ENCODE measurements around the gene LARGE1.

LARGE1 gene

GRCh38 chr22:33515795-33516194 lies 404.5 kb downstream of the LARGE1 start:
- DNase-seq, result no peak

DNA sequence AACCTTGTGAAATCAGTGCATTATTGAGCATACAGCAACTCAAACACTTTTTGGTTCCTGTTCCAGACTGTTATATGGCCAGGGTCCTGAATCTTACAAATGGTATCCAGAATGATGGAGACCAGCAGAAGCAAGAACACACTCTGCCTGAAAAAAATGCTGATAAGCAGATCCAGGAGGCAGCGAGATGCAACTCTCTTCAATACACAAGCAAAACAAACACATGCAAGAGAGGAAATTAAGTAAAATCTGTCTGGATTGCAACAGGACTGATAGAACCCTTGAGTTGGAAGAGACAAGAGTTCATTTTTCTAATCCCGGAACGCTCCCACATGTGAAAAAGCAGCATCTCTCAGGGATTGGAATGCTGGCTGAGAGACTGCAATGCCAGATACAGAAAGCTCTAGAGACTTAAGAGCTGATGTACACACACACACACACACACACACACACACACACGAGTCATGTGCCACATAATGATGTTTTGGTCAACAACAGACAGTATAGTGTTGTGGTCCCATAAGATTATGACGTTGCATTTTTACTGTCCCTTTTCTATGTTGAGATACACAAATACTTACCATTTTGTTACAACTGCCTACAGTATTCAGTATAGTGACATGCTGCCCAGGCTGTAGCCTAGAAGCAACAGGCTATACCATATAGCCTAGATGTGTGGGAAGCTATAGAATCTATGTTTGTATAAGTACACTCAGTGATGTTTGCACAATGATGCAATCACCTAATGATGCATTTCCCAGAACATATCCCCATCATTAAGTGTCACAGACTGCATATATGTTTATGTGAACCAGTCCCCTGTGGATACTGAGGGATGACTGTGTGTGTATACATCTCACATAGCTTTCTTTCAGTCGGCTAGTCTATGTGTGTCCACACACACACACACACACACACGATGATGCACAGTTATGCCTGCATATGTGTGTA lies 406.6 kb downstream of the LARGE1 start:
- DNase-seq, result no peak

DNA sequence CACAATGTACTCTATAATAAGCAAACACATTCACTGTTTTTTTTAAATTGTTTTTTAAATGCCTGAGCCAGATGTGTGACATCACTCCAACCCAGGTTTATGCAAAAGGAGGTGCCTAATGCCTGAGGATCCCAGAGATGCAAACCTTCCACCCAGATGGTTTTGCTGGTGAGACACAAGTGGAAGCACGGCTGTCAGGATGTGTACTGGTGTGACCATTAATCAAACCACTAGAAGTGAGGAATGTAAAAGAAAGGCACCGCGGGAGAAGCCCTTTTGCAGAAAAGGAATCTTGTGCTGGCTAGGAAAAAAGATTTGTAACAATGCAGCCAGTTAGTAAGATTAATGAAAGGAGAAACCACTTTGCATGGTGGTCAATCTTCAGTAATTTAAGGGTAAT lies 407.4 kb downstream of the LARGE1 start:
- no peak for DNase-seq

GRCh38 chr22:33510429-33510904 lies 409.8 kb downstream of the LARGE1 start:
- DNase-seq, result no peak

- no peak for DNase-seq
Measured at GRCh38 chr22:33504941-33505625, 415.2 kb downstream of the LARGE1 start.

DNA sequence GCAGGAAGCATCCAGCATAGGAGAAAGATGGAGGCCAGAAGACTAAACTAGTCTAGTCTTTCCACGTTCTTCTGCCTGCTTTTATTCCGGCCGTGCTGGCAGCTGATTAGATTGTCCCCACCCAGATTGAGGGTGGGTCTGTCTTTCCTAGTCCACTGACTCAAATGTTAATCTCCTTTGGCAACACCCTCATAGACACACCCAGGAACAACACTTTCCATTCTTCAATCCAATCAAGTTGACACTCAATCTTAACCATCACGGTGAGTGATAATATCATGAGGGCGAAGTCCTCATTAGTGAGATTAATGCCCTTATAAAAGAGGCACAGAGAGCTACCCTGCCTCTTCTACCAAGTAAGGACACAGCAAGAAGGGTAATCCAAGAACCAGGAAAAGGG lies 424.2 kb downstream of the LARGE1 start:
- no peak for DNase-seq

DNA sequence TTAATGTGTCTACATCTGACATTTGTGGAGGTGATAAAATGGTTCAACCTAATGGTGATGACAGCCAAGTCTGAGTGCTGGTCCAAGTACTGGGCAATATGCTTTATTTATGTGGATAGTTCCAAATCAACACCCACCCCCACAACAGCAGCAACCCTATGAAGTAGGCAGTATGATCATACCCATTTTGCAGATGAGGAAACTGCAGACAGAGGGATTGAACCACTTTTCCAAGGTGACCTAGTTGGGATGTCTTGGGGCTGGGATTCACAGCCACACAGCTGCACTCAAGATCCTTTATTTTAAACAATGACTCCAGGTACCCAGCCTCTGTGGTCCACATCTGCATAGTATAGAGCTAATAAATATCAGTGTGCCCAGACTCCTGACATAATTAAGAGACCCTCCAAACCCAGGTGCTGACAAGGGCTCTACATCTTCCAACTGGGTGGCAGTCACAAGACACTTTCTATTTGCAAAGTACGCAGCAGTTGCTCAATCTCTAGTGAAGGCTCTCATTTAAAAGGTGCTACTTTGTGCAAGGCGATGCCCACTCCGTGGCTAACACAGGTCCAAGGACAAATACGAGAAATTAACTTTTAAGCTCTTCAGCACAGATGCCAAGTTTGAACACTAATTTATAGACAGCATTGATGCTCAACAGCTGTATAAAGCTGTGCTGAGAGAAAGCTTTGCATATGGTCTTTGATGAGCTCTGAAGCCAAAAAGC lies 426.6 kb downstream of the LARGE1 start:
- no peak for DNase-seq

DNA sequence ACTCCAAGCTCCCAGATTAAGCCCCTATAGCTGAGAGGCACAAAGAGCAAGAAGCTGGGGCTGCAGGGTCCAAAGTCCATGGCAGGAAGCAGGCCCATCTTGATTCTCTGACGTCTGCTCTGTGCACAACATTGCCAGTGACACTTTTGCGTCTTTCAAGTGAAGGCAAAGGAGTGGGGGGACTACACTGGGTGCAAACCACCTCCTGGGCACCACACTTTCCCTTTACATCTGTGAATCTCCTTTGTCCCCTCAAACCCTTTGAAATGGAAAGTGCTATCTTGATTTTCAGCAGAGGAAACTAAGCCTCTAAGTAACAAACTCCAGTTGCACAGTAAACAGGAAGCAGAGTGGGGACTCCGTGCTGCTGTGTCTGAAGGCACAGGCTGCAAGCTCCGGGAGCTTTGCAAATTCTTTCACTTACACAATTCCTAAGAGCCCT lies 428.0 kb downstream of the LARGE1 start:
- DNase-seq, result no peak

- no peak for DNase-seq
Measured at GRCh38 chr22:33487041-33487716, 433.1 kb downstream of the LARGE1 start.

GRCh38 chr22:33481550-33481949 lies 438.7 kb downstream of the LARGE1 start:
- DNase-seq, result no peak

- DNase-seq, result no peak
Measured at GRCh38 chr22:33477120-33478111, 442.9 kb downstream of the LARGE1 start.

DNA sequence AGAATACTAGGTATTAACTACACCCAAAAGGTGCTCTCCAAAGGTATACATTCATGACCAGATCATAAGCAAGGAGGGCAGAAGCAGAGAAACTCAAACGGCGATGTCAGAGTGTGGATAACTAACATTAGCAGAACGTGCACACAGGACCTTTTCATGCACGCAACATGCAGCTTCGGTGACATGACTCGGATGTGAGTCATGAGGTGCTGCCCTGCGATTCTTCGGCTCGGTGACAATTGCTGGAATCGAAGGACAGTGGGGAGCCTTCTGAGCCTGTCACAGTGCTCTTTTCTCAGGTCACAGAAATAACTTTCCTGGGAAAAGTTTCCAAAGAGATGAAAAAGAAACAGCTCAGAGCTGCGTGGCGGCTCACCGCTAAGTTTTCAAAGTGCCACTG lies 443.6 kb downstream of the LARGE1 start:
- no peak for DNase-seq

GRCh38 chr22:33476206-33476605 lies 444.1 kb downstream of the LARGE1 start:
- DNase-seq, result no peak

DNA sequence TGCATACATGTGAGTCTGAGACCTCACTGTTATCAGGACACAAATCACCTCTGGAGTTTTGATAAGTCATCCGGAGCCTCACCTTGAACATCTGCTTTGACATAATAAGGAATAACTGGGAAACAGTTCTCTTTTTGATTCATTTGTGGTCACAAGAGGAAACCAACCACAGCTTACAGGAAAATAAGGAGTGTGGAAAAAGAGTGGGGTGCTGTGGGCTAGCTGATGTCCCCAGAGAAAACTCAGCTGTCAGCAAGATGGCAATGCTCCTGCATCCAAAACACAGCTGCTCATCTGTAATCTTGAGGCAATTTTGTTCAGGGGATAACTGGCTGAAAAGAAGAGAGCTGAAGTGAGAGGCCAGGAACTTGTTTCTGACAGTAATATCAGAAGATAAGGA lies 445.7 kb downstream of the LARGE1 start:
- no peak for DNase-seq

DNA sequence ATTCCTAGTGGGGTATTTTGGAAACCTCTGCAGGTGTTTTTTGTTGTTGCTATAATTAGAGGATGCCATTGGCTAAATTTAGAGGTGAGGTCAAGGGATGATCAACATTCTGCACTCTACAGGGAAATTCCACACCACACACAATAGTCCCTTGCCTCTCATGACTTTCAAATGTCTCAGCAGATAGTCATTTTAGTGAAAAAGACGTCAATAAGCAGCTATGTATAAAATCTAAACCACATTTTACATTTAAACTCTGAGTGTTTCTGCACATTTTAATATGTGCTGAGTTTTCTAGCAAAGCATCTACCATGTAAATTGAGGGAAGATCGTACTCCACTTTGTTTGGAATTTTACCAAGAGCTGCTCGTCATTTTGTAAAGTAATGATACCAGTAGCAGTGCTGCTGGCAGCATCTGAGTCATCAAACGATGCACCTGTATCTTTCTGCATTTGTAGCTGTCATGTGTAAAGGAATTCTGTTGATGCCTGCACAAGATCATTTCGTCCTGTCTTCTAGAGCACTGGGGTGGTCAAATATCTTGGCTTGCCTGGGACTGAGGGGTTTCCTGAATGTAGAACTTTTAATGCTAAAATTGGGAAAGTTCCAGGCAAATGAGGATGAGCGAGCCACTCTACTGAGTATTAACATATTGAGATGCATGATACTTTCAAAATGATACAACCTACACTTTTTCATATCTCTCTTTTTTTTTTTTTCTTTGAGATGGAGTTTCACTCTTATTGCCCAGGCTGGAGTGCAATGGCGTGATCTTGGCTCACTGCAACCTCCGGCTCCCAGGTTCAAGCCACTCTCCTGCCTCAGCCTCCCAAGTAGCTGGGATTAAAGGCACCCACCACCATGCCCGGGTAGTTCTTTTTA lies 447.6 kb downstream of the LARGE1 start:
- DNase-seq, result no peak

GRCh38 chr22:33470456-33470855 lies 449.8 kb downstream of the LARGE1 start:
- no peak for DNase-seq

- no peak for DNase-seq
Measured at GRCh38 chr22:33467620-33468095, 452.6 kb downstream of the LARGE1 start.

DNA sequence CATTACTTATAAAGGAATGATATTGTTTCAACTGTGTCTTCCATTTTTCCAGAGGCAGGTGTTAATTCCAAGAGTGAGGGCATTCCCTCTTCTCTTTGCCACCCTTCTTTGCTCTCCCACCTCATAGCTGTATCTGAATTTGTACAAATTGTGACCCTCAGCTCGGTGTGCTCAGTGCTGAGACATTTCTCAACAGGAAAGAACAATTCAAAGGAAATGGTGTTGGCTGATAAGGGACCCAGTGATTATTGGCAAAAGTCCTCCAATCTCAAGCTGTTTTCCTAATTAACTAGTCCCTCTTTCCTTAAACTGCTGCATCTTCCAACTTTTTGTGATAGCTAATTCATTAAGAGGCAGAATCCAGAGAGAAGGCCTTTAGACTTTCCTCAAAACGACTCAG lies 453.2 kb downstream of the LARGE1 start:
- no peak for DNase-seq

GRCh38 chr22:33465554-33465953 lies 454.7 kb downstream of the LARGE1 start:
- DNase-seq, result no peak

- DNase-seq, result no peak
Measured at GRCh38 chr22:33464698-33465097, 455.6 kb downstream of the LARGE1 start.

Data from activated CD4-positive, alpha-beta T cell treated with anti-CD3 and anti-CD28 coated beads, Interleukin-2, amount 50 U/mL, for 48 hours (primary cell).